ENCODE measurements around the gene MAPK7.
A peak's percentile ranks its signal among the peaks of the same experiment; 100 is the strongest.

Gene MAPK7

DNA sequence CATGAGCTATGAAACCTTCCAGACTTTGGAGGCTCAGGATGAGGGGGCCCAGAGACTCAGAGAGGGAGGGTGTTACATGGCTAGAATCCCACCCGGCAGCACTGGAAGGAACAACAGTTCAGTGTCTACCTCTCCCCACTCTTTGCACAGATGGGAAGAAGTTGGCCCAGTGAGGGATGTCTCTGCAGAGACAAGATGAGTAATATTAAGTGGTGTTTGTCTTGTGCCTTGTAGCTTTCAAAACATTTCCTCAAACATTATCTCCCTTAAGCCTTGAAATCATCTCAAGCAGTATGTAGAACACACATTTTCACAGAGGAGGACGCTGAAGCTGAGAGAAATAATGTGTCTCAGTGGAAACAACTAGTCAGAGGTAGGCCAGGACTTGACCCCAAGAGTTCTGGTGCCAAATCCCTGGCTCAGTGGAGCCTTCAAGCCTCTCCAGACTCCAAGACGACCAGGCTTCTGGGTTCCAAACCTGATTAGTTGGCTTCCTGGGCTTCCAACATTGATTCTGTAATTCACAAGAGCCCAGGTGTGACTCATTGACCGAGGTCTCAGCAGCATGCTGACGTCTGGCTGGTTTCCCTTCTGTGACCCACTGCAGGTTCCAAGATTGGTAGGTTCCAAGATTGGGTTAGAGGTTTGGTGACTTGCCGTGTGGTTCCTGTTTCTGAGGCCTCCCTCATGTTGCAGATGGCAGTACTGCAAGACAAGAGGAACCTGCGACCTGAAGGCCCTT is 40.1 kb downstream of the MAPK7 start:
- intact Hi-C loops (cut with DNase I; ENCODE audit: low total_unique reads) = loop anchor here (10.0 kb wide), 1 partner anchor 54 kb away; the partner anchor contains the start of gene B9D1
- no peaks in the 10 kb centered on the region for H3K27me3 ChIP-seq
- TF ChIP-seq, protein P1, sequence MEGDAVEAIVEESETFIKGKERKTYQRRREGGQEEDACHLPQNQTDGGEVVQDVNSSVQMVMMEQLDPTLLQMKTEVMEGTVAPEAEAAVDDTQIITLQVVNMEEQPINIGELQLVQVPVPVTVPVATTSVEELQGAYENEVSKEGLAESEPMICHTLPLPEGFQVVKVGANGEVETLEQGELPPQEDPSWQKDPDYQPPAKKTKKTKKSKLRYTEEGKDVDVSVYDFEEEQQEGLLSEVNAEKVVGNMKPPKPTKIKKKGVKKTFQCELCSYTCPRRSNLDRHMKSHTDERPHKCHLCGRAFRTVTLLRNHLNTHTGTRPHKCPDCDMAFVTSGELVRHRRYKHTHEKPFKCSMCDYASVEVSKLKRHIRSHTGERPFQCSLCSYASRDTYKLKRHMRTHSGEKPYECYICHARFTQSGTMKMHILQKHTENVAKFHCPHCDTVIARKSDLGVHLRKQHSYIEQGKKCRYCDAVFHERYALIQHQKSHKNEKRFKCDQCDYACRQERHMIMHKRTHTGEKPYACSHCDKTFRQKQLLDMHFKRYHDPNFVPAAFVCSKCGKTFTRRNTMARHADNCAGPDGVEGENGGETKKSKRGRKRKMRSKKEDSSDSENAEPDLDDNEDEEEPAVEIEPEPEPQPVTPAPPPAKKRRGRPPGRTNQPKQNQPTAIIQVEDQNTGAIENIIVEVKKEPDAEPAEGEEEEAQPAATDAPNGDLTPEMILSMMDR (IDR thresholded peaks at IDR 0.05) = peak in 1 of 2 experiments; percentile 8

DNA sequence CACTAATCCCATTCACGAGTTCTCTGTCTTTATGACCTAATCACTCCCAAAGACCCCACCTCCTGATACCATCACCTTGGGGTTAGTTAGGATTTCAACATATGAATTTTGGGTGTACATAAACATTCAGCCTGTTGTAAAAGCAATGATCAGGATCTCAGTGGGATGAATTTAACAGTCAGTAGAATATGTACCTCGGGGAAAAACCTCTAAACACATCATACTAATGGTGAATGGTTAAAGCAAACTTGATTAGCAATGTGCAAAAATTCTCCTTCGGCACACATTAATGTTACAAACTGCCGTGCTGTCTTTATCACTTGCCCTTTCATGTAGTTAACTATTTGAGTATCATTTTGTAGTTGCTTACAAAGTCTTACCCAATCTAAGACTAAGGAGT is 42.9 kb downstream of the MAPK7 start:
- TF ChIP-seq, protein P1 (IDR thresholded peaks at IDR 0.05) = no peak
- H3K27ac ChIP-seq = no peak overlapping the region
- no peak overlapping the region for H3K4me3 ChIP-seq
- no peaks in the 10 kb centered on the region for H3K9me3 ChIP-seq
- no peaks in the 10 kb centered on the region for H3K36me3 ChIP-seq
- H3K4me1 ChIP-seq = no peaks in the 10 kb centered on the region
- no peaks in the 10 kb centered on the region for H3K27me3 ChIP-seq
- intact Hi-C loops (cut with DNase I; ENCODE audit: low total_unique reads) = no loop called here
- DNase-seq = no peak

More for the DNA sequence above, 40.1 kb downstream of the MAPK7 start:
- Histone ChIP-seq H3K36me3 (no peaks in the 10 kb centered on the region), H3K9me3 (no peaks in the 10 kb centered on the region), H3K27ac (peak overlapping the region in 1 of 2 donors; percentile 30), H3K4me3 (no peak overlapping the region), H3K4me1 (no peaks in the 10 kb centered on the region)
- DNase-seq = peak in 1 of 2 donors; percentile 54

DNA sequence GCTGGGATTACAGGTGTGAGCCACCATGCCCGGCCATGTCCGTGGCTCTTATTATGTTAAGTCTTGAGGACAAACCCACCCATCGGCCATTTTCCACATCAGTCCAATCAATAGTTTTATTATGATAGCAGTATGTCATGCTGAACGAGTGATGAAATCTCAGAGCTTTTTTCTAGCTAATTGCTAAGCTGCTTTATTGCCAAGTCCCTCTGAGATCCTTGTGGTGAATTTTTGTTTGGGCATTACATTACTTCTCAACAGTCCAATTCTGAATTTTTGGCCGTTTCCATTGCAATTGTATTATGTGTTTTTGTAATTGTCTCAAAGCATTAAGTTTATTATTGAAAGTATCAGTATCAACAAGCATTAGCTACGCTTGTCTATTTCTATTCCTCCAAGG is 43.6 kb downstream of the MAPK7 start:
- no peak overlapping the region for H3K27ac ChIP-seq
- H3K36me3 ChIP-seq = no peaks in the 10 kb centered on the region
- no peak overlapping the region for H3K4me3 ChIP-seq
- no peak for DNase-seq
- H3K9me3 ChIP-seq = no peaks in the 10 kb centered on the region
- H3K4me1 ChIP-seq = no peaks in the 10 kb centered on the region
- TF ChIP-seq, protein P1 (IDR thresholded peaks at IDR 0.05) = no peak
- H3K27me3 ChIP-seq = no peaks in the 10 kb centered on the region
- intact Hi-C loops (cut with DNase I; ENCODE audit: low total_unique reads) = no loop called here

DNA sequence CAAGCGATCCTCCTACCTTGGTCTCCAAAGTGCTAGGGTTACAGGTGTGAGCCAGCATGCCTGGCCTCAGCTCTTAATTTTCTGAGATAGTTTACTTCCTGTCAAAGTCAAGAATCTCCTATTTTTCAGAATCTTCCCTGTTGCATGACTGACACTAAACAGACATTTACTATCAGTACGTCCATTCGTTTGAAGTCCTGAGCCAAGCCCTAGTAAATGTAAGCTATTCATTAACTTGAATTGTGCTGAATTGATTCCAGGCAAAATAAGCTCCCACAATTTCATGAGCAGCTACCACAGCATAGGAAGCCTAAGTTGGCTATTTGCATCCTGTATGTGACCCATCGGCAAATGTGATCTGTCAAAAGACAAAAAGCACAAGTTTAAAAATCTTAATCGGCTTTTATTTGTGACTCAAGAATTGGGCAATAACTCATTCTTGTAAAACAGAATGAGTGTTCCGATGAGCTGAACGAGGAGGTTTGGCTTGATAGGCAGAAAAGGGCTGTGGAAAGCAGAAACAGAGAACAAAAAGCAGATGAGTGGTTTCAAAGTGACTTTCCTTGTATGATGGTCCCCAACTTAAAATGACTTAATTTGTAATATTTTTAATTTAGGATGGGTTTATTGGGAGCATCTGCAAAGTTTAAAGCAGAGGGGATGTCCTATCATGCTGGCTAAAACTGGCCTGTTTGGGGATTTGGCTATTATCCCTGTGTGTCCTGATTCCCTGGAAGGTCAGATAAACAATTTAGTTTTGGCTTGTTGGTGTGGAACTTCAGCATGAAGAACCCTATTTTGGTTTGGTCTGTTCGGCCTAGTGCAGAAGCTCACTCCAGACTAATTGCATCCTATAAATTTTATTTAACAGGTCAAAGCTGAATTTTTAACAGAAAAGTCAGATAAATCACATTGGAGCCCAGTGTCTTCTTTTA is 46.9 kb downstream of the MAPK7 start:
- Histone ChIP-seq H3K4me3 (no peak overlapping the region), H3K36me3 (no peaks in the 10 kb centered on the region), H3K4me1 (no peaks in the 10 kb centered on the region), H3K27ac (no peak overlapping the region), H3K27me3 (no peaks in the 10 kb centered on the region), H3K9me3 (no peaks in the 10 kb centered on the region)
- intact Hi-C loops (cut with DNase I; ENCODE audit: low total_unique reads) = no loop called here
- no peak for DNase-seq
- TF ChIP-seq, protein P1 (IDR thresholded peaks at IDR 0.05) = no peak

DNA sequence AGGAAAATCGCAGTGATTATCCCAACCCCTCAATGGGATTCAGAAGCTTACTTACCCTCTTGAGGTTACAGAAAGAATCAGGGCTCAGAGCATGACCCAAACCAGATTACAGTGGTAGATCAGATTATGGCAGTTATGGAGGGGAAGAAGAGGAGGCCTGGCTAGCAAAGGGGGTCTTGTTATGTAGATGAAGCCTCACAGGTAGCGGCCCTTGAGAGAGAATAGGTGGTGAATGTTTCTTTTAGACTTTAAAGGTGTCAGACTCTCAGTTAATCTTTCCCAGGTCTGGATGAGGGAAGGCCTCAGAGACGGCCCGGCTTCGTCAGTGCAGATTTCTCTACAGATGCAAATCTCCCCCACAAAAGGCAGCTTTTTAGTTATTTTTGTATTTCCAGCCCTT is 48.3 kb downstream of the MAPK7 start:
- no peaks in the 10 kb centered on the region for H3K4me1 ChIP-seq
- H3K9me3 ChIP-seq = no peaks in the 10 kb centered on the region
- H3K27me3 ChIP-seq = no peaks in the 10 kb centered on the region
- TF ChIP-seq, protein P1 (IDR thresholded peaks at IDR 0.05) = no peak
- DNase-seq = no peak
- no peak overlapping the region for H3K4me3 ChIP-seq
- intact Hi-C loops (cut with DNase I; ENCODE audit: low total_unique reads) = no loop called here
- no peaks in the 10 kb centered on the region for H3K36me3 ChIP-seq
- H3K27ac ChIP-seq = no peak overlapping the region

All from tibial artery (tissue), 4 donors.